Activated T-helper 2 cell treated with anti-CD3 and anti-CD28 coated beads, Interferon-gamma antibody, Interleukin-2, Interleukin-4, amounts not matched to agents 10 μg/mL and 5 μg/mL and 100 μg/mL, durations not matched to agents 14 hours and 24 hours and 36 hours (primary cell): ENCODE data around the gene DMPK. TPM values are rescaled to one million over a fixed set of nuclear protein-coding genes. Genes with fewer than 3 reads are reported as not detected.

Experiments
- DNase-seq: peaks from one replicate; pipeline ENCODE4 v3.0.0; 2021; ENCODE audit warnings: low spot score
- H3K27ac Mint-ChIP-seq: one replicate; pipeline ENCODE4 v1.8.0; 2021; ENCODE audit warnings: mixed read lengths
- H3K27me3 Mint-ChIP-seq: one replicate; pipeline ENCODE4 v1.8.0; 2021; ENCODE audit warnings: low read depth, mixed read lengths
- H3K36me3 Mint-ChIP-seq: one replicate; pipeline ENCODE4 v1.8.0; 2021; ENCODE audit warnings: low read depth, mixed read lengths
- H3K4me1 Mint-ChIP-seq: one replicate; pipeline ENCODE4 v1.8.0; 2021; ENCODE audit warnings: low read depth, mixed read lengths
- H3K4me3 Mint-ChIP-seq: one replicate; pipeline ENCODE4 v1.8.0; 2021; ENCODE audit warnings: low read depth, mild to moderate bottlenecking, moderate library complexity, mixed read lengths
- H3K9me3 Mint-ChIP-seq: one replicate; pipeline ENCODE4 v1.8.0; 2021; ENCODE audit warnings: mixed read lengths
- intact Hi-C: fragments of 100-400 bp; cut with micrococcal nuclease; formaldehyde crosslinking; loops from one replicate; pipeline ENCODE4 v1.15.1; 2023
- total RNA-seq: library from RNA; stranded (reverse); gene quantifications from 2 replicates; pipeline ENCODE4 v1.2.3, GENCODE V29; 2022

The DMPK gene
- total RNA-seq, 1 donor from 2014 or later, result 23.4 TPM

DNA sequence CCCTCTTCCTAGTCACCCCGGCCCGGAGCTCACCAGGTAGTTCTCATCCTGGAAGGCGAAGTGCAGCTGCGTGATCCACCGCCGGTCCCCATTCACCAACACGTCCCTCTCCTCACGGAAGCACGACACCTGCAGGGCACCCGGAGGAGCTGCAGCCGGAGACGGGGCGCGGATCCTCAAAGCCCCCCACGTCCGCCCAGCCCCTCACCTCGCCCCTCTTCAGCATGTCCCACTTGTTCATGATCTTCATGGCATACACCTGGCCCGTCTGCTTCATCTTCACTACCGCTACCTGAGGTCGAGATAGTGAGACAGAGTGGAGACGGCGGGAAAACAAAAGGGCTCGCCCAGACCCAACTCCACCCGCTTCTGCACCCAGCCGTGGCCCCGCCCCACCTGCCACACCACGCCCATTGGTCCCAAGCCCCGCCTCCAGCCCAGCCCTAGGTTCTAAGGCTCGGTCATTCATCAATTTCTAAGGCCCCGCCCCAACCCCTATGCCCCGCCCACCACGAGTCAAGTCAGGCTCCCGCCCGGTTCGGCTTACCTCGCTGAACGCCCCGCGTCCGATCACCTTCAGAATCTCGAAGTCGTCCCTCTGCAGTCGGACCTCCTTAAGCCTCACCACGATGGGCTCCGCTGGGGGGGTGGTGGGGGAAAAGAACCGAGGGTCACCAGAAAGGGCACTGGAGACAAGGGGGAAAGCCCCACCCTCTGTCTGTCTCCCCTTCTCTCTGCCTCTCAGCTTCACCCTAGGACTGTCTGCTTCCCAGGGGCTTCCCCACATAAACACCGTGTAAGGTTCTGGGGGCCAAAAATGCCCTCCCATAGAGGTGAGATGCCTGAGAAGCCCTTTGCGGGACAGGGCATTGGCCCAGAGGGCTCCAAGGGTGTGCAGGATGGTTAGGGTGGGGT is 2.8 kb downstream of the DMPK start:
- peaks cover 15% of the 10 kb centered on the region for H3K27me3 Mint-ChIP-seq
- peaks cover 7% of the 10 kb centered on the region for H3K4me1 Mint-ChIP-seq
- DNase-seq, result peak; percentile 86
- H3K27ac Mint-ChIP-seq, result no peak overlapping the region
- intact Hi-C loops, result loop anchor here (1.0 kb wide), 2 partner anchors 9 to 13 kb away; partner anchors contain the start of gene DMWD
- H3K36me3 Mint-ChIP-seq, result peaks cover 9% of the 10 kb centered on the region
- no peaks in the 10 kb centered on the region for H3K9me3 Mint-ChIP-seq
- H3K4me3 Mint-ChIP-seq, result peak overlapping the region; percentile 77

- intact Hi-C loops, result no loop called here
Observed at GRCh38 chr19:45778010-45778661, 4.2 kb downstream of the DMPK start.

DNA sequence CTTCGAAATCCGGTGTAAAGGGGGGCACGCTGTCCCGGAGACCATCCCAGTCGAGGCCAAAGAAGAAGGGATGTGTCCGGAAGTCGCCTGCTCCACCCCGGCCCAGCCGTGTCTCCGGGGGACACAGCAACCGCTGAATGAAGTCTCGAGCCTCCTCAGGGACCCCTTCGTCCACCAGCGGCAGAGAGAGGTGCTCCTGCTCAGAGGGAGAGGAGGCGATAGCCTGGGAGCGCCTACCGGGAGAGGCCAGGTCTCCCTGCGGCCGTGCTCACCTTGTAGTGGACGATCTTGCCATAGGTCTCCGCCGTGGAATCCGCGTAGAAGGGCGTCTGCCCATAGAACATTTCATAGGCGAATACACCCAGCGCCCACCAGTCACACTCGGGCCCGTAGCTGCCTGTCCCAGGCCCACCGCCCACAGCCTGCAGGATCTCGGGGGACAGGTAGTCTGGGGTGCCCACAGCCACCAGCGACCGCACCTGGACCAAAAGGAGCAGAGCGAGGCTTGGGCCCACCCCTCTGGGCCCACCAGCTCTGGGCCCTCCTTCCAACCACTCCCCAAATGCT is 4.8 kb downstream of the DMPK start:
- DNase-seq, result no peak
- H3K4me3 Mint-ChIP-seq, result no peak overlapping the region
- H3K4me1 Mint-ChIP-seq, result peaks cover 7% of the 10 kb centered on the region
- intact Hi-C loops, result no loop called here
- peaks cover 9% of the 10 kb centered on the region for H3K36me3 Mint-ChIP-seq
- no peak overlapping the region for H3K27ac Mint-ChIP-seq
- H3K9me3 Mint-ChIP-seq, result no peaks in the 10 kb centered on the region
- H3K27me3 Mint-ChIP-seq, result peaks cover 15% of the 10 kb centered on the region

More at GRCh38 chr19:45778010-45778661, 4.2 kb downstream of the DMPK start:
- no peak overlapping the region for H3K27ac Mint-ChIP-seq
- H3K9me3 Mint-ChIP-seq, result no peaks in the 10 kb centered on the region
- H3K27me3 Mint-ChIP-seq, result peaks cover 15% of the 10 kb centered on the region
- H3K36me3 Mint-ChIP-seq, result peaks cover 9% of the 10 kb centered on the region
- H3K4me3 Mint-ChIP-seq, result no peak overlapping the region
- DNase-seq, result no peak
- peaks cover 7% of the 10 kb centered on the region for H3K4me1 Mint-ChIP-seq

- Mint-ChIP-seq H3K36me3 (peaks cover 9% of the 10 kb centered on the region), H3K27me3 (peaks cover 11% of the 10 kb centered on the region), H3K4me1 (peaks cover 10% of the 10 kb centered on the region), H3K27ac (no peak overlapping the region), H3K9me3 (no peaks in the 10 kb centered on the region), H3K4me3 (no peak overlapping the region)
- intact Hi-C loops, result no loop called here
- DNase-seq, result no peak
Observed at GRCh38 chr19:45774765-45775164, 7.5 kb downstream of the DMPK start.

- peaks cover 8% of the 10 kb centered on the region for H3K4me1 Mint-ChIP-seq
- H3K36me3 Mint-ChIP-seq, result peaks cover 7% of the 10 kb centered on the region
- no peak for DNase-seq
- no peak overlapping the region for H3K27ac Mint-ChIP-seq
- intact Hi-C loops, result no loop called here
- H3K9me3 Mint-ChIP-seq, result no peaks in the 10 kb centered on the region
- peaks cover 8% of the 10 kb centered on the region for H3K27me3 Mint-ChIP-seq
- no peak overlapping the region for H3K4me3 Mint-ChIP-seq
Observed at GRCh38 chr19:45773384-45773783, 8.9 kb downstream of the DMPK start.

- intact Hi-C loops, result no loop called here
- peaks cover 8% of the 10 kb centered on the region for H3K4me1 Mint-ChIP-seq
Observed at GRCh38 chr19:45772912-45773311, 9.4 kb downstream of the DMPK start.

DNA sequence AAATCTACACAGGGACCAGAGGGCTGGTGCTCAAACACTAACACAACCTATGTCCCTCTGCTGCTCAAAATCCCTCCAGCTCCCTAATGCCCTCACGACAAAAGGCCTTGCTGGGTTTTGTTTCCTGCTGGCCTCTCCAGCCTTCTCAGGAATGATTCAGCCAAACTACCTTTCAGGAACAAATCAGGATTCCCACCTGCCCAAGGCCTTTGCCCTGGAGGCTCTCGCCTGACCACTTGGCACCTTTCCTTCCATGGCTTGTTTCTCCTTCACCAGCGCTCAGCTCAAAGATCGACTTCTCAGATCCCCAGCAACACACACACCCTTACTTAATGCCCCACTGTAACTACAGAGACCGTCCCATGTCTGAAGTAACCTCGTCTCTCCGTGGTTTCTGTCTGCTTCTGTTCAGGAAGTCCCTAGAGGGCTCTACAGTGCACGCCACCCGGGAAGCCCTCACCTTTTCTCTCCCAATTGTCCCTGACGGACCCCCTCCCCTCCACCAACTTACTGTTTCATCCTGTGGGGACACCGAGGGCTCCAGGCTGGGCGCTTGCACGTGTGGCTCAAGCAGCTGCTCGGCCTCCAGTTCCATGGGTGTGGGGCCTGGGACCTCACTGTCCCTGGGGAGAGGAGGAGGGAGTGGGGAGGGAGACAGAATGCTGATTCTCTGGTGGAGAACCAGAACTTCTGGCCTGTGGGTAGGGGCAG is 10.0 kb downstream of the DMPK start:
- Mint-ChIP-seq H3K4me1 (peaks cover 8% of the 10 kb centered on the region), H3K9me3 (no peaks in the 10 kb centered on the region), H3K27ac (no peak overlapping the region), H3K36me3 (peaks cover 7% of the 10 kb centered on the region), H3K4me3 (no peak overlapping the region), H3K27me3 (peaks cover 11% of the 10 kb centered on the region)
- intact Hi-C loops, result no loop called here
- DNase-seq, result no peak

More at GRCh38 chr19:45772912-45773311, 9.4 kb downstream of the DMPK start:
- no peak overlapping the region for H3K27ac Mint-ChIP-seq
- no peak overlapping the region for H3K4me3 Mint-ChIP-seq
- H3K36me3 Mint-ChIP-seq, result peaks cover 7% of the 10 kb centered on the region
- no peak for DNase-seq
- no peaks in the 10 kb centered on the region for H3K9me3 Mint-ChIP-seq
- H3K27me3 Mint-ChIP-seq, result peaks cover 10% of the 10 kb centered on the region

DNA sequence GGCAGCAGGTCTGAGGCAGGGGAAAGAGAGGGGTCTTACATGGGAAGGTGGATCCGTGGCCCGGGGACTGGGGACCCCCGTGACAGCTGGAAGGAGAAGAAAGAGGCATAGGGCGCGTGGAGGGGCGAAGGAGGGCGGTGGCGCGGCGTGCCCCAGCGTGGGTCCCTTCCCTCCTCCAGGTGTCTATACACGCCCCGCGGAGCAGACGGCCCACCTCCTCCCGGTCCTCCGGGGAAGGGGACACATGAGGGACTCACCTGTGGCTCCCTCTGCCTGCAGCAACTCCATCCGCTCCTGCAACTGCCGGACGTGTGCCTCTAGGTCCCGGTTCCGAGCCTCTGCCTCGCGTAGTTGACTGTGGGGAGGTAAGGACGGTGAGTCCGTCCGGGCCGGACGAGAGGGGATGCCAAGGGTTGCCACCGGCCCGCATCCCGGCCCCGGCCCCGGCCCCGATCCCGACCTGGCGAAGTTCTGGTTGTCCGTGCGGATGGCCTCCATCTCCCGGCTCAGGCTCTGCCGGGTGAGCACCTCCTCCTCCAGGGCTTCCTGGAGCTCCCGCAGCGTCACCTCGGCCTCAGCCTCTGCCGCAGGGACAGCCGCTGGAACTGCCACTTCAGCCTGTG is 10.9 kb downstream of the DMPK start:
- H3K36me3 Mint-ChIP-seq, result no peaks in the 10 kb centered on the region
- peaks cover 8% of the 10 kb centered on the region for H3K4me1 Mint-ChIP-seq

DNA sequence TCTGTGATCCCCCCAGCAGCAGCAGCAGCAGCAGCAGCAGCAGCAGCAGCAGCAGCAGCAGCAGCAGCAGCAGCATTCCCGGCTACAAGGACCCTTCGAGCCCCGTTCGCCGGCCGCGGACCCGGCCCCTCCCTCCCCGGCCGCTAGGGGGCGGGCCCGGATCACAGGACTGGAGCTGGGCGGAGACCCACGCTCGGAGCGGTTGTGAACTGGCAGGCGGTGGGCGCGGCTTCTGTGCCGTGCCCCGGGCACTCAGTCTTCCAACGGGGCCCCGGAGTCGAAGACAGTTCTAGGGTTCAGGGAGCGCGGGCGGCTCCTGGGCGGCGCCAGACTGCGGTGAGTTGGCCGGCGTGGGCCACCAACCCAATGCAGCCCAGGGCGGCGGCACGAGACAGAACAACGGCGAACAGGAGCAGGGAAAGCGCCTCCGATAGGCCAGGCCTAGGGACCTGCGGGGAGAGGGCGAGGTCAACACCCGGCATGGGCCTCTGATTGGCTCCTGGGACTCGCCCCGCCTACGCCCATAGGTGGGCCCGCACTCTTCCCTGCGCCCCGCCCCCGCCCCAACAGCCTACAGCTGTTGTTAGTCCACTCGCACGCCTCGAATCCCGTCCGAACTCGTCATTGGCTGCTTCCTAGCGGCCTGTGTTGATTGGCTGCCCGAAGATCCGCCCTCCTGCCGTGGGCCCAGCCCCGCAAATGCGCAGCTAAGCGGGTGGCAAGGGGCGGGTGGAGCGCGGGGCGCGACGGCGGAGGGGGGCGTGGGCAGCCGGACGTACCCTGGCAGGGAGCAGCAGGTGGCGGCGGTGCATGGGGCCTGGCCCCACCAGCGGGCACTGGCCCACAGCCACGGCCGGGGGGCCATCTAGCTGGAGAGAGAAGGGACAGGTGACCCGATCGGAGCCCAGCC is 11.8 kb downstream of the DMPK start:
- Mint-ChIP-seq H3K27ac (no peak overlapping the region), H3K4me1 (peaks cover 8% of the 10 kb centered on the region), H3K4me3 (peak overlapping the region; percentile 86), H3K9me3 (no peaks in the 10 kb centered on the region), H3K36me3 (no peaks in the 10 kb centered on the region), H3K27me3 (peaks cover 12% of the 10 kb centered on the region)
- DNase-seq, result peak; percentile 86
- intact Hi-C loops, result loop anchor here (1.0 kb wide), 3 partner anchors 9 to 93 kb away; partner anchors contain the start of gene SYMPK

More for the DNA sequence above, 10.9 kb downstream of the DMPK start:
- no peak overlapping the region for H3K4me3 Mint-ChIP-seq
- intact Hi-C loops, result no loop called here
- peaks cover 11% of the 10 kb centered on the region for H3K27me3 Mint-ChIP-seq
- no peaks in the 10 kb centered on the region for H3K9me3 Mint-ChIP-seq
- DNase-seq, result no peak
- no peak overlapping the region for H3K27ac Mint-ChIP-seq

DNA sequence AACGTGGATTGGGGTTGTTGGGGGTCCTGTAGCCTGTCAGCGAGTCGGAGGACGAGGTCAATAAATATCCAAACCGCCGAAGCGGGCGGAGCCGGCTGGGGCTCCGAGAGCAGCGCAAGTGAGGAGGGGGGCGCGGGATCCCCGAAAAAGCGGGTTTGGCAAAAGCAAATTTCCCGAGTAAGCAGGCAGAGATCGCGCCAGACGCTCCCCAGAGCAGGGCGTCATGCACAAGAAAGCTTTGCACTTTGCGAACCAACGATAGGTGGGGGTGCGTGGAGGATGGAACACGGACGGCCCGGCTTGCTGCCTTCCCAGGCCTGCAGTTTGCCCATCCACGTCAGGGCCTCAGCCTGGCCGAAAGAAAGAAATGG is 12.5 kb downstream of the DMPK start:
- no peak for DNase-seq
- Mint-ChIP-seq H3K27me3 (peaks cover 12% of the 10 kb centered on the region), H3K4me3 (peak overlapping the region; percentile 86), H3K4me1 (peaks cover 8% of the 10 kb centered on the region), H3K36me3 (no peaks in the 10 kb centered on the region), H3K9me3 (no peaks in the 10 kb centered on the region), H3K27ac (peak overlapping the region; percentile 68)
- intact Hi-C loops, result loop anchor here (1.0 to 2.0 kb wide), 5 partner anchors 9 to 93 kb away; partner anchors contain the start of genes DMWD, QPCTL and SYMPK

DNA sequence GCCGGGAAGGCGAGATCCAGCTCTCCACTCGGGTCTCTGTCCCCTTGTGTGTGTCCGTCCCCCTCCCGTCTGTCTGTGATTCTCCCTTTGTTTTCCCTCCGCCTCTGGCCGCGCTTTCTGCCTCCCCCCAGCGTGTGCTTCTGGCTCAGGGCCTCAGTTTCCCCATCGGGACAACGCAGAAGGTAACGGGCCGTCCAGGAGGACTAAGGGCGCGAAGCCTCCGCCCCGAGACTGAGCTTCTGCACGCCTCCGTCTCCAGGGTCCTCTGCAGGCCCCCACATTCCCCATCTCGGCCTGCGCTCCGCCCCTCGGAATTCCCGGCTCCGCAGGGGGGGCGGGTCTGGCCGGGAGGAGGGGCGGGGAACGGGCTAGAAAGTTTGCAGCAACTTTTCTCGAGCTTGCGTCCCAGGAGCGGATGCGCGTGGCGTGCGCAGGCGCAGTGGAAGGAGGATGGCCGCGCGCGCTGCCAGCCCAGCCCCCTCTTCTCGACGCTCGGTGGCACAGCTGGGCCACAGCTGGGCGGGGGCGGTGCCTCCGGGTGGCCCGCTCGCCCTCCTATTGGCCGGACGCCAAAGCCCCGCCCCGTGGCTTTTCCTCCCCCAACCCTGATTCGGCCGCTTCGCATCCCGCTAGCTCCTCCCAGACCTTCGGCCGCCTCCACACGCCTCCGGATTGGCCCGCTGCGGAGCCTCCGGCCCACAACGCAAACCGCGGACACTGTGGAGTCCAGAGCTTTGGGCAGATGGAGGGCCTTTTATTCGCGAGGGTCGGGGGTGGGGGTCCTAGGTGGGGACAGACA is 13.1 kb downstream of the DMPK start, which contains the start of gene SIX5:
TSS of gene SIX5 (minus strand) at position 269 of the 799 bp plus-strand sequence. CDS start 408 bp downstream, outside the sequence.
- H3K36me3 Mint-ChIP-seq, result no peaks in the 10 kb centered on the region
- peak; percentile 95 for DNase-seq
- H3K4me3 Mint-ChIP-seq, result peak within 1 kb of the TSS; percentile 86
- H3K27ac Mint-ChIP-seq, result peak within 1 kb of the TSS; percentile 68
- intact Hi-C loops, result loop anchor here (2.0 kb wide), 2 partner anchors 24 to 76 kb away; partner anchors contain the start of genes DMWD and QPCTL
- H3K4me1 Mint-ChIP-seq, result peaks cover 8% of the 10 kb centered on the region
- H3K27me3 Mint-ChIP-seq, result peaks cover 12% of the 10 kb centered on the region
- H3K9me3 Mint-ChIP-seq, result no peaks in the 10 kb centered on the region
